ENCODE results near the gene VPS8. TPM values are rescaled to one million over a fixed set of nuclear protein-coding genes. Genes with fewer than 3 reads are reported as not detected.
A peak's percentile ranks its signal among the peaks of the same experiment; 100 is the strongest.

Gene VPS8
- total and polyA plus RNA-seq, 9 of the 15 experiments (the other 6 are each of a cell fraction or from before 2014, with no cell fraction given), result 7.2 to 41.0 (median 28.3) TPM

GRCh38 chr3:184864000-184864399 is 52.0 kb downstream of the VPS8 start:
- no peak overlapping the region for H3K4me2 ChIP-seq (ENCODE audit: insufficient read depth, low read length)
- intact Hi-C loops (cut with micrococcal nuclease), result no loop called here
- no peaks in the 10 kb centered on the region for H3K79me2 ChIP-seq (ENCODE audit: control insufficient read depth, insufficient read depth, low read length)
- no peaks in the 10 kb centered on the region for H3K27me3 ChIP-seq (ENCODE audit: control insufficient read depth in 2 of 2, insufficient read depth in 2 of 2, low read length in 2 of 2)
- no TSS peak for BruUV-seq (replicated peaks)
- no peak for DNase-seq (ENCODE audit: extremely low read depth in 1 of 4, low spot score in 3 of 4)
- H3K4me3 ChIP-seq, result no peak overlapping the region
- POLR2A ChIA-PET, result no interaction called here
- no peak overlapping the region for H3K27ac ChIP-seq (ENCODE audit: extremely low read depth, low read depth, low read length)
- no peak for FAIRE-seq
- CTCF ChIA-PET (ENCODE audit: low intra/inter-chr PET ratio), result no interaction called here
- H3K36me3 ChIP-seq (ENCODE audit: control insufficient read depth, insufficient read depth, low read length), result peaks cover 44% of the 10 kb centered on the region
- H3K4me1 ChIP-seq (replicated peaks in 1 of 2; ENCODE audit: control insufficient read depth in 2 of 2, insufficient read depth in 2 of 2, low read length in 2 of 2), result no peaks in the 10 kb centered on the region
- H2AFZ ChIP-seq (ENCODE audit: low read depth, low read length), result no peak overlapping the region
- H3K9me3 ChIP-seq (replicated peaks; ENCODE audit: control insufficient read depth, insufficient read depth, low read depth, low read length), result no peaks in the 10 kb centered on the region
- no peak overlapping the region for H3K9ac ChIP-seq (ENCODE audit: insufficient read depth in 1 of 2, low read depth in 2 of 2, low read length in 2 of 2)
- TF ChIP-seq, protein P1, sequence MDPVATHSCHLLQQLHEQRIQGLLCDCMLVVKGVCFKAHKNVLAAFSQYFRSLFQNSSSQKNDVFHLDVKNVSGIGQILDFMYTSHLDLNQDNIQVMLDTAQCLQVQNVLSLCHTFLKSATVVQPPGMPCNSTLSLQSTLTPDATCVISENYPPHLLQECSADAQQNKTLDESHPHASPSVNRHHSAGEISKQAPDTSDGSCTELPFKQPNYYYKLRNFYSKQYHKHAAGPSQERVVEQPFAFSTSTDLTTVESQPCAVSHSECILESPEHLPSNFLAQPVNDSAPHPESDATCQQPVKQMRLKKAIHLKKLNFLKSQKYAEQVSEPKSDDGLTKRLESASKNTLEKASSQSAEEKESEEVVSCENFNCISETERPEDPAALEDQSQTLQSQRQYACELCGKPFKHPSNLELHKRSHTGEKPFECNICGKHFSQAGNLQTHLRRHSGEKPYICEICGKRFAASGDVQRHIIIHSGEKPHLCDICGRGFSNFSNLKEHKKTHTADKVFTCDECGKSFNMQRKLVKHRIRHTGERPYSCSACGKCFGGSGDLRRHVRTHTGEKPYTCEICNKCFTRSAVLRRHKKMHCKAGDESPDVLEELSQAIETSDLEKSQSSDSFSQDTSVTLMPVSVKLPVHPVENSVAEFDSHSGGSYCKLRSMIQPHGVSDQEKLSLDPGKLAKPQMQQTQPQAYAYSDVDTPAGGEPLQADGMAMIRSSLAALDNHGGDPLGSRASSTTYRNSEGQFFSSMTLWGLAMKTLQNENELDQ (CRISPR knock-in tag; IDR thresholded peaks at IDR 0.05; ENCODE audit: borderline replicate concordance), result no peak
- TF ChIP-seq CHD2 (IDR thresholded peaks at IDR 0.05; ENCODE audit: low read depth, low read length) (no peak), ZNF174 (CRISPR knock-in tag; IDR thresholded peaks at IDR 0.05) (no peak), NCOR1 (IDR thresholded peaks at IDR 0.05) (no peak), HDAC6 (IDR thresholded peaks at IDR 0.05; ENCODE audit: low read depth, low read length) (no peak), ZNF146 (CRISPR knock-in tag; IDR thresholded peaks at IDR 0.05; ENCODE audit: unreplicated experiment) (no peak), TSC22D4 (tag; IDR thresholded peaks at IDR 0.05) (no peak), MEF2A (IDR thresholded peaks at IDR 0.05; ENCODE audit: control insufficient read depth, low read depth, low read length) (no peak), SRF (CRISPR knock-in tag; IDR thresholded peaks at IDR 0.05) (no peak), ASH1L (IDR thresholded peaks at IDR 0.05; ENCODE audit: borderline replicate concordance, low read depth, partially characterized antibody) (no peak), FOXA3 (CRISPR knock-in tag; conservative IDR thresholded peaks at IDR 0.05 in 1 of 2, IDR thresholded peaks at IDR 0.05 in 1 of 2) (0 out of 4 replicates have a peak, but pooled peaks of 1 of the 2 experiments have one; percentile 6), ZNF639 (CRISPR knock-in tag; conservative IDR thresholded peaks at IDR 0.05 in 1 of 2, IDR thresholded peaks at IDR 0.05 in 1 of 2) (no peak), NFXL1 (CRISPR knock-in tag; IDR thresholded peaks at IDR 0.05) (no peak), SIX5 (IDR thresholded peaks at IDR 0.05; ENCODE audit: borderline replicate concordance in 1 of 2, insufficient read depth in 1 of 2, low read depth in 1 of 2, low read length in 2 of 2) (no peak), PKNOX1 (IDR thresholded peaks at IDR 0.05) (peak; percentile 38; the same call in 1 of the 2 replicates), BMI1 (IDR thresholded peaks at IDR 0.05; ENCODE audit: low read length) (no peak), POLR2AphosphoS2 (IDR thresholded peaks at IDR 0.05; ENCODE audit: low read length) (no peak)
- in situ Hi-C loops (cut with MboI), result loop anchor here (10.0 kb wide), 1 partner anchor 321 kb away; no protein-coding TSS in a partner anchor
- H3K9me1 ChIP-seq (ENCODE audit: control insufficient read depth, insufficient read depth, low read length), result no peaks in the 10 kb centered on the region
- H4K20me1 ChIP-seq (replicated peaks; ENCODE audit: control insufficient read depth, insufficient read depth, low read length), result no peaks in the 10 kb centered on the region
- ATAC-seq, result no peak

Measured in K562 (cell line).